ENCODE data around the gene TENM3. TPM values are rescaled to one million over a fixed set of nuclear protein-coding genes. Genes with fewer than 3 reads are reported as not detected.

TENM3 gene
- total RNA-seq, 2 experiments from 2014 or later: not detected

DNA sequence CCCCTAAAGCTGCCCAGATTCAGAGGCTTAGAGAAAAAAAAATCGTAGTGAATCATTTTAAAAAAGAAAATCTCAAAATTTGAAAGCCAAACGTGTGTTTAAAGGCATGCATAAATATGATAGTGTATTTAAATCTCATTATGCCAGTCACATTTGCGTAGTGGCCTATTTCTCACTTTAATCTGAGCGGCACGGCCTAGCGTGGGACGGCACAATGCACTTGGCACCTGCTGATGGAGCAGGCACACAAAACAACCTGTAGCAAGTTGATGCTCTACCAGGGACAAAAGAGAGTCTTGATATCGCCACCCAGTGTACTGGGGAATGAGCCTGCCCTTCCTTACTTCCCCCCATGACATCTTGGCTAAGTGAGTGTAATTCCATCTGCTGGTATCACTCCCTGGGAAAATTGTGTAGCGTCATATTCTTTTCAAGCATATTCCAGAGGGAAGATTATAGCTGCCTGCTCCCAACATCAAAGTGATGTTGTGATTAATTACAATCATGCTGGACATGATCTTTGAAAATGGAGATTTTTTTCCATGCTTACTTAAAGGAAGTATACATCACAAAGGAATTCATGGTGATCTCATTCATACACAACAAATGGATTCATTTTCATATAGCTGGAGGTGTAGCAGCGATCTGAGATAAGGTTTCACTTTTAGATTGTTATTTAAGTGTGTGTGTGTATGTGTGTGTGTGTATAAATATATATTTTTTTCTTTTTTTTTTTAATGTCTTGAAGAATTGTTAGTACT lies 535.2 kb downstream of the TENM3 start:
- Mint-ChIP-seq H3K4me1 (ENCODE audit: low read depth) (no peaks in the 10 kb centered on the region), H3K9me3 (no peaks in the 10 kb centered on the region), H3K27me3 (ENCODE audit: low read depth) (no peaks in the 10 kb centered on the region), H3K36me3 (ENCODE audit: low read depth) (no peaks in the 10 kb centered on the region), H3K4me3 (no peak overlapping the region), H3K27ac (no peak overlapping the region)
- CTCF ChIA-PET: no interaction called here
- intact Hi-C loops (cut with micrococcal nuclease): no loop called here
- no peak for DNase-seq

DNA sequence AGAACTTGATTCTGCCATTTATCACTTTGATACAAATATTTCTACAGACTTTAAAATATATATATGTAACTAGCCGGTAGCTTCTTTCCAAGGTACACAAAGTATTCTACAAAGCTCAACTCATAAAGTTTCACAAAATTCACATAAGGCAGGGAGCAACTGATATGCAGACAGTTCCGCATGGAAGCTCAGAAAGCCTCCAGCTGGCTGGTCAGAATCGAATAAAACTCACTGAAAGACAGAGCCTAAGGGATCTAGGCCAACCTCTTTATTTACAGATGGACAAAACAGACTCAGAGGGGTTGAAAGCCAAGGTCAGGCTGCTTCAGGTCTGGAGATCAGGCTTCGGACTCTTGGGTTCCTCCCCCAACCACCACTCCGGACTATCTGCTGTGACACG lies 543.8 kb downstream of the TENM3 start:
- Mint-ChIP-seq H3K9me3 (no peaks in the 10 kb centered on the region), H3K27me3 (ENCODE audit: low read depth) (no peaks in the 10 kb centered on the region), H3K36me3 (ENCODE audit: low read depth) (no peaks in the 10 kb centered on the region), H3K4me1 (ENCODE audit: low read depth) (no peaks in the 10 kb centered on the region), H3K27ac (no peak overlapping the region), H3K4me3 (no peak overlapping the region)
- no peak for DNase-seq
- CTCF ChIA-PET: interaction anchor here (0.7 kb wide), 1 partner anchor 19 kb away, joined by 3 read pairs; no protein-coding TSS in a partner anchor
- intact Hi-C loops (cut with micrococcal nuclease): no loop called here

DNA sequence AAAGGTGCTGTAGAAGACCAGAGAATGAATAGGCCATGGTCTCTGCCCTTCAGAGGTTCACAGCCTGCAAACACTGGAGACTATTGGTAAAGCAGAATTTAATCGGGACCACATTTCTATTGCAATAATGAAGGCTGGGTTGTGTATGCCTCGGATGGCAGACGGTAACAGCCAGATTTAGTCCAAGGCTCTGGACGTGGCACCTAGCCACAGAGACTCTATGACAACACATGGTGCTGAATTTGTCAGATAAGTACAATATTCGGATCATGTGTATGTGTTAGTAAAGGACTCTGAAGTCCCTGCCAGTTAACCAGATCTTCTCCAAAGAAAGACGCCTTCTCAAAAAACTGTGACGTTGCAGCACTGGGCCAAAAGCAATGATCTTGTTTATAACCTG lies 545.0 kb downstream of the TENM3 start:
- intact Hi-C loops (cut with micrococcal nuclease): no loop called here
- no peak for DNase-seq
- CTCF ChIA-PET: no interaction called here
- Mint-ChIP-seq H3K27me3 (ENCODE audit: low read depth) (peaks cover 4% of the 10 kb centered on the region), H3K36me3 (ENCODE audit: low read depth) (no peaks in the 10 kb centered on the region), H3K9me3 (no peaks in the 10 kb centered on the region), H3K4me1 (ENCODE audit: low read depth) (no peaks in the 10 kb centered on the region), H3K27ac (no peak overlapping the region), H3K4me3 (no peak overlapping the region)

DNA sequence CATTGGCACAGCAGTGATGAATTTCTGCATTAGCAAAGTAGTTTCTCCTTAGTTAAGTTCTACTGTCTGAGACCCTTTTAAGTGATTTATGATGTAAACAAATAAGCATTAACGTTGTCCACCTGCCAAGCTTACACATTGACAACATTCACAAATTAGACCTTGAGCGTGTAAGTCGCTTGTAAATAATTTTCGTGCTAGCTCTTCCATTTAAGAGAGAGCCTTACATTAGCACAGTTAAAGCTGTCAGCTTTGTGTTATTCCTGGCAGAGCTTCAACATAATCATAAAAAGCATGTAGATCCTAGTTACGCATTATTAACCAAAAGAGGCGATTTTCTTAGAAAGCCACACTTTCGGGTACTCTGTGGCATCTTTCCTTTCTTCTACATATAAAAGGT lies 546.3 kb downstream of the TENM3 start:
- DNase-seq: no peak
- no peaks in the 10 kb centered on the region for H3K4me1 Mint-ChIP-seq (ENCODE audit: low read depth)
- H3K27ac Mint-ChIP-seq: no peak overlapping the region
- no peaks in the 10 kb centered on the region for H3K9me3 Mint-ChIP-seq
- H3K36me3 Mint-ChIP-seq (ENCODE audit: low read depth): no peaks in the 10 kb centered on the region
- CTCF ChIA-PET: no interaction called here
- peaks cover 4% of the 10 kb centered on the region for H3K27me3 Mint-ChIP-seq (ENCODE audit: low read depth)
- H3K4me3 Mint-ChIP-seq: no peak overlapping the region
- intact Hi-C loops (cut with micrococcal nuclease): no loop called here

- no peaks in the 10 kb centered on the region for H3K9me3 Mint-ChIP-seq
- no peak overlapping the region for H3K4me3 Mint-ChIP-seq
- no peak for DNase-seq
- no peaks in the 10 kb centered on the region for H3K36me3 Mint-ChIP-seq (ENCODE audit: low read depth)
- intact Hi-C loops (cut with micrococcal nuclease): no loop called here
- H3K27ac Mint-ChIP-seq: no peak overlapping the region
- H3K4me1 Mint-ChIP-seq (ENCODE audit: low read depth): no peaks in the 10 kb centered on the region
- CTCF ChIA-PET: interaction anchor here (1.4 kb wide), 1 partner anchor 11 kb away, joined by 3 read pairs; no protein-coding TSS in a partner anchor
- H3K27me3 Mint-ChIP-seq (ENCODE audit: low read depth): peaks cover 4% of the 10 kb centered on the region
Observed at GRCh38 chr4:182795446-182796238, 552.4 kb downstream of the TENM3 start.

- Mint-ChIP-seq H3K27ac (no peak overlapping the region), H3K27me3 (ENCODE audit: low read depth) (no peaks in the 10 kb centered on the region), H3K9me3 (no peaks in the 10 kb centered on the region), H3K4me1 (ENCODE audit: low read depth) (no peaks in the 10 kb centered on the region), H3K36me3 (ENCODE audit: low read depth) (no peaks in the 10 kb centered on the region), H3K4me3 (no peak overlapping the region)
- DNase-seq: no peak
- intact Hi-C loops (cut with micrococcal nuclease): no loop called here
- CTCF ChIA-PET: no interaction called here
Observed at GRCh38 chr4:182799515-182800215, 556.5 kb downstream of the TENM3 start.

GRCh38 chr4:182800216-182800515 lies 557.0 kb downstream of the TENM3 start:
- Mint-ChIP-seq H3K9me3 (no peaks in the 10 kb centered on the region), H3K4me1 (ENCODE audit: low read depth) (no peaks in the 10 kb centered on the region), H3K36me3 (ENCODE audit: low read depth) (no peaks in the 10 kb centered on the region), H3K27ac (no peak overlapping the region), H3K27me3 (ENCODE audit: low read depth) (no peaks in the 10 kb centered on the region), H3K4me3 (no peak overlapping the region)
- intact Hi-C loops (cut with micrococcal nuclease): no loop called here
- CTCF ChIA-PET: no interaction called here
- no peak for DNase-seq

DNA sequence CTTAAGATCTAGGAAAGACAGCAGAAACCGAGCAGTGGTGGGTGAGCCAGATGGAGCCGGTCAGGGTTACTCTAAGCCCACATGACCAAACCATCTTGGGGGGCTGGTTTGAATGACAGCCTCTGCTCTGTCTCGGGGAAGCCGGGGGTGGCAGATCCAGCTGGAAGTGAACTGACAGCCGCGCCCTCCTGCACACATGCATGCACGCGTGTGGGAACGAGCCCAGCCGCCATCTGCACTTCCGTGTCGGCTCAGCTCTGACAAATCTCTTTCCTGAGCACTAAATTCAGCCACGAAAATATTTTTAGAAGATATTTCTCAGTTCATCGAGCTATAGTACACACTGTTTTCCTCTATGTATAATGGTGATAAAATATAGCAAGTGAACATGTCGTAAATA lies 558.4 kb downstream of the TENM3 start:
- intact Hi-C loops (cut with micrococcal nuclease): no loop called here

GRCh38 chr4:182802621-182803020 lies 559.4 kb downstream of the TENM3 start:
- CTCF ChIA-PET: interaction anchor here (0.6 kb wide), 1 partner anchor 1504 kb away, joined by 4 read pairs; no protein-coding TSS in a partner anchor
- Mint-ChIP-seq H3K4me3 (no peak overlapping the region), H3K9me3 (no peaks in the 10 kb centered on the region), H3K27me3 (ENCODE audit: low read depth) (no peaks in the 10 kb centered on the region), H3K36me3 (ENCODE audit: low read depth) (no peaks in the 10 kb centered on the region), H3K4me1 (ENCODE audit: low read depth) (peaks cover 5% of the 10 kb centered on the region), H3K27ac (no peak overlapping the region)
- DNase-seq: no peak
- intact Hi-C loops (cut with micrococcal nuclease): no loop called here

More for the DNA sequence above, 558.4 kb downstream of the TENM3 start:
- CTCF ChIA-PET: interaction anchor here (0.6 kb wide), 1 partner anchor 26 kb away, joined by 3 read pairs; no protein-coding TSS in a partner anchor
- Mint-ChIP-seq H3K4me1 (ENCODE audit: low read depth) (peaks cover 3% of the 10 kb centered on the region), H3K27me3 (ENCODE audit: low read depth) (no peaks in the 10 kb centered on the region), H3K36me3 (ENCODE audit: low read depth) (no peaks in the 10 kb centered on the region), H3K27ac (no peak overlapping the region), H3K9me3 (no peaks in the 10 kb centered on the region), H3K4me3 (no peak overlapping the region)
- no peak for DNase-seq

DNA sequence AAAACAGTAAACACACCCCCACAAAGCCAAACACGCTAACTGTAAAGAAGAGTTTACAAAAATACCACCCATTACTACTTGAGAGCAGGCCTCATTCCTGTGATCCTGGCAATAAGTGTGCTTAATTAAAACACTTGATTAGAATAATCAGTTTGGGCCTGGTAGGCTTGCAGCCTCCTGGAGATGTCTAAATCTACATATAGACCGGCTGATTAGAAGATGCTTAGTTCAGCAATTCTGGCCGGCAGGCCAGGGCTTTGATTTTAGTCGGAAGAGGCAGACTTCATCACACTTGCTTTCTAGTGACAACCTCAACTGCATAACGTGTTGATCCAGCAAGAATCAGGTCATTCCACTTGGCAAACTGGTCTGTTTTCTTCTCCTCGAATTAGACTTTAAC lies 560.0 kb downstream of the TENM3 start:
- Mint-ChIP-seq H3K27me3 (ENCODE audit: low read depth) (no peaks in the 10 kb centered on the region), H3K4me1 (ENCODE audit: low read depth) (peaks cover 5% of the 10 kb centered on the region), H3K4me3 (no peak overlapping the region), H3K27ac (no peak overlapping the region), H3K9me3 (no peaks in the 10 kb centered on the region), H3K36me3 (ENCODE audit: low read depth) (no peaks in the 10 kb centered on the region)
- CTCF ChIA-PET: no interaction called here
- DNase-seq: no peak
- intact Hi-C loops (cut with micrococcal nuclease): no loop called here

DNA sequence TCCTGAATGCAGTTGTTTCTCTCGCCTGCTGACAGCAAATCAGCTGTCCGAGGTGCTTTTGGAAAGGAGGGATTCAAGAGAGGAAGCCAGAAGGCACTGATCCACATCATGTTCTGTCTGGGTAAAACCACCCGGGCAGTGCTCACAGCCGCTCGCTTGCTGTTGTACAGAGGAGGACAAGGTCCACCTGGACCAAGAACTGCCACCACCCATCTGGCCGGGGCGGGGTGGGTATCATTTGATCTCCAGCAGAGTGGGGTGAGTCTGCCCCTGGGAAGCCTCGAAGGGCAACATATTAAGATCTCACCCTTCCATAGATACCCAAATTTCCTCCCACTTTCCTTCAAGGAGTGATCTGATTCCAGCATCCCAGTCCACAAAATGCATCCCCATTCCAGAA lies 560.9 kb downstream of the TENM3 start:
- DNase-seq: no peak
- Mint-ChIP-seq H3K9me3 (peaks cover 4% of the 10 kb centered on the region), H3K36me3 (ENCODE audit: low read depth) (no peaks in the 10 kb centered on the region), H3K27me3 (ENCODE audit: low read depth) (no peaks in the 10 kb centered on the region), H3K4me3 (no peak overlapping the region), H3K4me1 (ENCODE audit: low read depth) (peaks cover 12% of the 10 kb centered on the region), H3K27ac (no peak overlapping the region)
- CTCF ChIA-PET: no interaction called here
- intact Hi-C loops (cut with micrococcal nuclease): no loop called here

- CTCF ChIA-PET: interaction anchor here (1.0 to 1.6 kb wide), 2 partner anchors 18 to 24 kb away, joined by 3 read pairs; no protein-coding TSS in a partner anchor
Observed at GRCh38 chr4:182805321-182805720, 562.1 kb downstream of the TENM3 start.

More at GRCh38 chr4:182805321-182805720, 562.1 kb downstream of the TENM3 start:
- peaks cover 5% of the 10 kb centered on the region for H3K9me3 Mint-ChIP-seq
- no peak overlapping the region for H3K27ac Mint-ChIP-seq
- H3K4me1 Mint-ChIP-seq (ENCODE audit: low read depth): peaks cover 17% of the 10 kb centered on the region
- intact Hi-C loops (cut with micrococcal nuclease): loop anchor here (5.0 kb wide), 1 partner anchor 457 kb away; no protein-coding TSS in a partner anchor
- DNase-seq: no peak
- no peak overlapping the region for H3K4me3 Mint-ChIP-seq
- H3K27me3 Mint-ChIP-seq (ENCODE audit: low read depth): no peaks in the 10 kb centered on the region
- H3K36me3 Mint-ChIP-seq (ENCODE audit: low read depth): no peaks in the 10 kb centered on the region
